ENCODE data around the gene ARHGAP15. TPM values are rescaled to one million over a fixed set of nuclear protein-coding genes. Genes with fewer than 3 reads are reported as not detected.

ARHGAP15 gene
- total RNA-seq, 1 donor from 2014 or later = 9.1 TPM

- Histone ChIP-seq H3K27me3 (no peaks in the 10 kb centered on the region), H3K27ac (no peak overlapping the region), H3K4me1 (no peaks in the 10 kb centered on the region), H3K9me3 (no peaks in the 10 kb centered on the region), H3K36me3 (no peaks in the 10 kb centered on the region), H3K4me3 (no peak overlapping the region)
- DNase-seq (ENCODE audit: extremely low spot score in 2 of 2) = no peak
- TF ChIP-seq POLR2A (IDR thresholded peaks at IDR 0.05) = no peak
- no peak for TF ChIP-seq POLR2AphosphoS5 (IDR thresholded peaks at IDR 0.05; ENCODE audit: insufficient read depth in 1 of 2, low read depth in 1 of 2)
- TF ChIP-seq, protein P1, sequence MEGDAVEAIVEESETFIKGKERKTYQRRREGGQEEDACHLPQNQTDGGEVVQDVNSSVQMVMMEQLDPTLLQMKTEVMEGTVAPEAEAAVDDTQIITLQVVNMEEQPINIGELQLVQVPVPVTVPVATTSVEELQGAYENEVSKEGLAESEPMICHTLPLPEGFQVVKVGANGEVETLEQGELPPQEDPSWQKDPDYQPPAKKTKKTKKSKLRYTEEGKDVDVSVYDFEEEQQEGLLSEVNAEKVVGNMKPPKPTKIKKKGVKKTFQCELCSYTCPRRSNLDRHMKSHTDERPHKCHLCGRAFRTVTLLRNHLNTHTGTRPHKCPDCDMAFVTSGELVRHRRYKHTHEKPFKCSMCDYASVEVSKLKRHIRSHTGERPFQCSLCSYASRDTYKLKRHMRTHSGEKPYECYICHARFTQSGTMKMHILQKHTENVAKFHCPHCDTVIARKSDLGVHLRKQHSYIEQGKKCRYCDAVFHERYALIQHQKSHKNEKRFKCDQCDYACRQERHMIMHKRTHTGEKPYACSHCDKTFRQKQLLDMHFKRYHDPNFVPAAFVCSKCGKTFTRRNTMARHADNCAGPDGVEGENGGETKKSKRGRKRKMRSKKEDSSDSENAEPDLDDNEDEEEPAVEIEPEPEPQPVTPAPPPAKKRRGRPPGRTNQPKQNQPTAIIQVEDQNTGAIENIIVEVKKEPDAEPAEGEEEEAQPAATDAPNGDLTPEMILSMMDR (IDR thresholded peaks at IDR 0.05) = no peak
- intact Hi-C loops (cut with DNase I) = no loop called here
These were observed 183.2 kb downstream of the ARHGAP15 start for GRCh38 chr2:143312441-143312840.

DNA sequence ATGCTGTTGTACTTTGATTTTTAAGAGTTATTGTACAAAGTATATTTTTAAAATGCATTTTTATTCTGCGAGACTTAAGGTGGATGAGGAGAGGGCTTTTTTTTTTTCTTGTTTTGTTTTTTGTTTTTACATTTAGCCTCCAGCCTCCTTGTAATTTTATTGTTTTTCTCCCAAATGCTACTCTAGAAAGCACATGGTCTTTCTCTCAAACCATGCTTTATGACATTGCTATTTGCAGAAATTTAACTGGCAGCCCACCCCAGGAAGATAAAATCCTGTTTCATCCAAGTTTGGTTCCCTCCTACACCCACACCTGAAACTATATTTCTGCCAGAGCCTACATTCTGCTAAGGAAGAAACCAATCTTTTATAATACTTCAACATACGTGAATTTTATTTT lies 184.6 kb downstream of the ARHGAP15 start:
- no peak overlapping the region for H3K27ac ChIP-seq
- no peaks in the 10 kb centered on the region for H3K36me3 ChIP-seq
- no peak for DNase-seq (ENCODE audit: extremely low spot score in 2 of 2)
- intact Hi-C loops (cut with DNase I) = no loop called here
- H3K9me3 ChIP-seq = no peaks in the 10 kb centered on the region
- no peak overlapping the region for H3K4me3 ChIP-seq
- H3K4me1 ChIP-seq = no peaks in the 10 kb centered on the region
- no peaks in the 10 kb centered on the region for H3K27me3 ChIP-seq
- TF ChIP-seq POLR2A (IDR thresholded peaks at IDR 0.05) (no peak), POLR2AphosphoS5 (IDR thresholded peaks at IDR 0.05; ENCODE audit: insufficient read depth in 1 of 2, low read depth in 1 of 2) (no peak)
- TF ChIP-seq, protein P1 (IDR thresholded peaks at IDR 0.05) = no peak

GRCh38 chr2:143321994-143322393 lies 192.8 kb downstream of the ARHGAP15 start:
- no peak for DNase-seq (ENCODE audit: extremely low spot score in 2 of 2)
- H3K4me3 ChIP-seq = no peak overlapping the region
- H3K9me3 ChIP-seq = no peaks in the 10 kb centered on the region
- TF ChIP-seq POLR2AphosphoS5 (IDR thresholded peaks at IDR 0.05; ENCODE audit: insufficient read depth in 1 of 2, low read depth in 1 of 2) (no peak), POLR2A (IDR thresholded peaks at IDR 0.05) (no peak)
- TF ChIP-seq, protein P1 (IDR thresholded peaks at IDR 0.05) = no peak
- no peaks in the 10 kb centered on the region for H3K27me3 ChIP-seq
- H3K27ac ChIP-seq = no peak overlapping the region
- no peaks in the 10 kb centered on the region for H3K4me1 ChIP-seq
- H3K36me3 ChIP-seq = no peaks in the 10 kb centered on the region
- intact Hi-C loops (cut with DNase I) = no loop called here

GRCh38 chr2:143329288-143329687 lies 200.1 kb downstream of the ARHGAP15 start:
- TF ChIP-seq, protein P1 (IDR thresholded peaks at IDR 0.05) = no peak
- TF ChIP-seq POLR2A (IDR thresholded peaks at IDR 0.05) (no peak), POLR2AphosphoS5 (IDR thresholded peaks at IDR 0.05; ENCODE audit: insufficient read depth in 1 of 2, low read depth in 1 of 2) (no peak)
- DNase-seq (ENCODE audit: extremely low spot score in 2 of 2) = no peak
- no peaks in the 10 kb centered on the region for H3K36me3 ChIP-seq
- H3K4me1 ChIP-seq = no peaks in the 10 kb centered on the region
- intact Hi-C loops (cut with DNase I) = no loop called here
- no peak overlapping the region for H3K27ac ChIP-seq
- H3K4me3 ChIP-seq = no peak overlapping the region
- H3K9me3 ChIP-seq = no peaks in the 10 kb centered on the region
- no peaks in the 10 kb centered on the region for H3K27me3 ChIP-seq

GRCh38 chr2:143333168-143333791 lies 204.1 kb downstream of the ARHGAP15 start:
- intact Hi-C loops (cut with DNase I) = no loop called here
- H3K4me1 ChIP-seq = no peaks in the 10 kb centered on the region
- no peaks in the 10 kb centered on the region for H3K9me3 ChIP-seq
- H3K27ac ChIP-seq = no peak overlapping the region
- DNase-seq (ENCODE audit: extremely low spot score in 2 of 2) = no peak
- TF ChIP-seq POLR2AphosphoS5 (IDR thresholded peaks at IDR 0.05; ENCODE audit: insufficient read depth in 1 of 2, low read depth in 1 of 2) = no peak
- no peak for TF ChIP-seq POLR2A (IDR thresholded peaks at IDR 0.05)
- TF ChIP-seq, protein P1 (IDR thresholded peaks at IDR 0.05) = no peak
- no peak overlapping the region for H3K4me3 ChIP-seq
- H3K36me3 ChIP-seq = no peaks in the 10 kb centered on the region
- no peaks in the 10 kb centered on the region for H3K27me3 ChIP-seq

All from vagina (tissue), 2 donors.